ENCODE data around the gene ELF4. TPM values are rescaled to one million over a fixed set of nuclear protein-coding genes. Genes with fewer than 3 reads are reported as not detected.

The ELF4 gene
- total RNA-seq, 1 experiment from 2014 or later = 1.9 TPM

GRCh38 chrX:130049821-130050220 lies 60.5 kb downstream of the ELF4 start:
- TF ChIP-seq ZNF121 (CRISPR knock-in tag; IDR thresholded peaks at IDR 0.05) = no peak
- no peak for TF ChIP-seq JUN (CRISPR knock-in tag; IDR thresholded peaks at IDR 0.05)
- TF ChIP-seq OVOL2 (CRISPR knock-in tag; IDR thresholded peaks at IDR 0.05; ENCODE audit: borderline replicate concordance) = no peak
- TF ChIP-seq AR (CRISPR knock-in tag; IDR thresholded peaks at IDR 0.05) = no peak
- TF ChIP-seq ZNF219 (CRISPR knock-in tag; IDR thresholded peaks at IDR 0.05; ENCODE audit: borderline replicate concordance) = no peak
- no peak for TF ChIP-seq ZNF317 (CRISPR knock-in tag; IDR thresholded peaks at IDR 0.05; ENCODE audit: borderline replicate concordance, low read depth)
- no peak for TF ChIP-seq CDX4 (CRISPR knock-in tag; IDR thresholded peaks at IDR 0.05; ENCODE audit: borderline replicate concordance)
- TF ChIP-seq CREM (CRISPR knock-in tag; IDR thresholded peaks at IDR 0.05) = no peak
- no peak for TF ChIP-seq ZMAT4 (CRISPR knock-in tag; IDR thresholded peaks at IDR 0.05)
- TF ChIP-seq EMX1 (CRISPR knock-in tag; IDR thresholded peaks at IDR 0.05) = no peak
- no peak for TF ChIP-seq TCF7 (CRISPR knock-in tag; IDR thresholded peaks at IDR 0.05; ENCODE audit: low read depth)
- TF ChIP-seq ZBTB21 (CRISPR knock-in tag; IDR thresholded peaks at IDR 0.05; ENCODE audit: borderline replicate concordance) = no peak
- no peak for TF ChIP-seq STAT6 (CRISPR knock-in tag; conservative IDR thresholded peaks at IDR 0.05; ENCODE audit: low read depth)
- no peak for TF ChIP-seq ATF2 (CRISPR knock-in tag; IDR thresholded peaks at IDR 0.05; ENCODE audit: borderline replicate concordance, low read depth)
- Mint-ChIP-seq H3K27ac (no peak overlapping the region), H3K9me3 (peaks cover 4% of the 10 kb centered on the region), H3K27me3 (ENCODE audit: low read depth) (no peaks in the 10 kb centered on the region), H3K36me3 (peaks cover 15% of the 10 kb centered on the region), H3K4me3 (no peak overlapping the region), H3K4me1 (0 out of 2 replicates have a peak, but pooled peaks cover 1% of the 10 kb centered on the region)
- POLR2A ChIA-PET = no interaction called here
- CTCF ChIA-PET = no interaction called here
- ATAC-seq (no peak), DNase-seq (ENCODE audit: low spot score) (no peak)

- Mint-ChIP-seq H3K9me3 (peaks cover 4% of the 10 kb centered on the region), H3K4me1 (no peaks in the 10 kb centered on the region), H3K36me3 (peaks cover 15% of the 10 kb centered on the region), H3K27ac (no peak overlapping the region), H3K27me3 (ENCODE audit: low read depth) (no peaks in the 10 kb centered on the region), H3K4me3 (no peak overlapping the region)
- TF ChIP-seq TEAD4 (CRISPR knock-in tag; IDR thresholded peaks at IDR 0.05) = no peak
- TF ChIP-seq ETV6 (CRISPR knock-in tag; IDR thresholded peaks at IDR 0.05) = no peak
- no peak for TF ChIP-seq AR (CRISPR knock-in tag; IDR thresholded peaks at IDR 0.05)
- TF ChIP-seq HMGA2 (CRISPR knock-in tag; IDR thresholded peaks at IDR 0.05) = no peak
- no peak for TF ChIP-seq USF1 (CRISPR knock-in tag; IDR thresholded peaks at IDR 0.05)
- no peak for TF ChIP-seq ZNF396 (CRISPR knock-in tag; IDR thresholded peaks at IDR 0.05; ENCODE audit: borderline replicate concordance)
- ATAC-seq (no peak), DNase-seq (ENCODE audit: low spot score) (no peak)
- ChIA-PET CTCF (no interaction called here), POLR2A (no interaction called here)
Measured at GRCh38 chrX:130048686-130049222, 61.5 kb downstream of the ELF4 start.

All from WTC11 (cell line).